ENCODE results near the gene MAOA. TPM values are rescaled to one million over a fixed set of nuclear protein-coding genes. Genes with fewer than 3 reads are reported as not detected.

Gene MAOA
- total RNA-seq, 1 donor from 2014 or later, result 2.1 TPM

- no peaks in the 10 kb centered on the region for H3K27me3 ChIP-seq (ENCODE audit: control insufficient read depth, insufficient read depth, low read length)
- no peak overlapping the region for H3K4me3 ChIP-seq (ENCODE audit: low read depth, low read length)
- no peaks in the 10 kb centered on the region for H3K36me3 ChIP-seq (ENCODE audit: control insufficient read depth, insufficient read depth, low read length)
- no peak for DNase-seq (ENCODE audit: low read depth)
- TF ChIP-seq CTCF (IDR thresholded peaks at IDR 0.05; ENCODE audit: insufficient read depth, low read length, poor library complexity, severe bottlenecking), result no peak
Observed at GRCh38 chrX:43707812-43708548, 51.9 kb downstream of the MAOA start.

GRCh38 chrX:43716144-43716543, 60.0 kb downstream of the MAOA start:
- Histone ChIP-seq H3K4me3 (ENCODE audit: low read depth, low read length) (no peak overlapping the region), H3K27me3 (ENCODE audit: control insufficient read depth, insufficient read depth, low read length) (no peaks in the 10 kb centered on the region), H3K36me3 (ENCODE audit: control insufficient read depth, insufficient read depth, low read length) (no peaks in the 10 kb centered on the region)
- no peak for TF ChIP-seq CTCF (IDR thresholded peaks at IDR 0.05; ENCODE audit: insufficient read depth, low read length, poor library complexity, severe bottlenecking)
- DNase-seq (ENCODE audit: low read depth), result no peak

- H3K36me3 ChIP-seq (ENCODE audit: control insufficient read depth, insufficient read depth, low read length), result no peaks in the 10 kb centered on the region
- H3K27me3 ChIP-seq (ENCODE audit: control insufficient read depth, insufficient read depth, low read length), result no peaks in the 10 kb centered on the region
- H3K4me3 ChIP-seq (ENCODE audit: low read depth, low read length), result no peak overlapping the region
- DNase-seq (ENCODE audit: low read depth), result no peak
- no peak for TF ChIP-seq CTCF (IDR thresholded peaks at IDR 0.05; ENCODE audit: insufficient read depth, low read length, poor library complexity, severe bottlenecking)
Observed at GRCh38 chrX:43716696-43717095, 60.6 kb downstream of the MAOA start.

- DNase-seq (ENCODE audit: low read depth), result no peak
- no peak overlapping the region for H3K4me3 ChIP-seq (ENCODE audit: low read depth, low read length)
- no peak for TF ChIP-seq CTCF (IDR thresholded peaks at IDR 0.05; ENCODE audit: insufficient read depth, low read length, poor library complexity, severe bottlenecking)
Observed at GRCh38 chrX:43717161-43717560, 61.1 kb downstream of the MAOA start.

GRCh38 chrX:43718081-43718480, 62.0 kb downstream of the MAOA start:
- no peak for TF ChIP-seq CTCF (IDR thresholded peaks at IDR 0.05; ENCODE audit: insufficient read depth, low read length, poor library complexity, severe bottlenecking)
- Histone ChIP-seq H3K36me3 (ENCODE audit: control insufficient read depth, insufficient read depth, low read length) (no peaks in the 10 kb centered on the region), H3K27me3 (ENCODE audit: control insufficient read depth, insufficient read depth, low read length) (no peaks in the 10 kb centered on the region), H3K4me3 (ENCODE audit: low read depth, low read length) (no peak overlapping the region)
- no peak for DNase-seq (ENCODE audit: low read depth)

More at GRCh38 chrX:43717161-43717560, 61.1 kb downstream of the MAOA start:
- H3K36me3 ChIP-seq (ENCODE audit: control insufficient read depth, insufficient read depth, low read length), result no peaks in the 10 kb centered on the region
- H3K27me3 ChIP-seq (ENCODE audit: control insufficient read depth, insufficient read depth, low read length), result no peaks in the 10 kb centered on the region

GRCh38 chrX:43718546-43718945, 62.4 kb downstream of the MAOA start:
- no peaks in the 10 kb centered on the region for H3K36me3 ChIP-seq (ENCODE audit: control insufficient read depth, insufficient read depth, low read length)
- no peak for DNase-seq (ENCODE audit: low read depth)
- no peaks in the 10 kb centered on the region for H3K27me3 ChIP-seq (ENCODE audit: control insufficient read depth, insufficient read depth, low read length)
- H3K4me3 ChIP-seq (ENCODE audit: low read depth, low read length), result no peak overlapping the region
- TF ChIP-seq CTCF (IDR thresholded peaks at IDR 0.05; ENCODE audit: insufficient read depth, low read length, poor library complexity, severe bottlenecking), result no peak

Measured in kidney epithelial cell (primary cell).